ENCODE measurements around the gene DCUN1D1.

- TF ChIP-seq GATA2 (IDR thresholded peaks at IDR 0.05; ENCODE audit: low read depth, low read length): no peak
- no peak for TF ChIP-seq GATA3 (IDR thresholded peaks at IDR 0.05; ENCODE audit: low read depth, low read length)
These were observed 54.9 kb downstream of the DCUN1D1 start for GRCh38 chr3:182925330-182925943.

All from SH-SY5Y (cell line).